ENCODE results near the gene TNNC1.

Gene TNNC1

DNA sequence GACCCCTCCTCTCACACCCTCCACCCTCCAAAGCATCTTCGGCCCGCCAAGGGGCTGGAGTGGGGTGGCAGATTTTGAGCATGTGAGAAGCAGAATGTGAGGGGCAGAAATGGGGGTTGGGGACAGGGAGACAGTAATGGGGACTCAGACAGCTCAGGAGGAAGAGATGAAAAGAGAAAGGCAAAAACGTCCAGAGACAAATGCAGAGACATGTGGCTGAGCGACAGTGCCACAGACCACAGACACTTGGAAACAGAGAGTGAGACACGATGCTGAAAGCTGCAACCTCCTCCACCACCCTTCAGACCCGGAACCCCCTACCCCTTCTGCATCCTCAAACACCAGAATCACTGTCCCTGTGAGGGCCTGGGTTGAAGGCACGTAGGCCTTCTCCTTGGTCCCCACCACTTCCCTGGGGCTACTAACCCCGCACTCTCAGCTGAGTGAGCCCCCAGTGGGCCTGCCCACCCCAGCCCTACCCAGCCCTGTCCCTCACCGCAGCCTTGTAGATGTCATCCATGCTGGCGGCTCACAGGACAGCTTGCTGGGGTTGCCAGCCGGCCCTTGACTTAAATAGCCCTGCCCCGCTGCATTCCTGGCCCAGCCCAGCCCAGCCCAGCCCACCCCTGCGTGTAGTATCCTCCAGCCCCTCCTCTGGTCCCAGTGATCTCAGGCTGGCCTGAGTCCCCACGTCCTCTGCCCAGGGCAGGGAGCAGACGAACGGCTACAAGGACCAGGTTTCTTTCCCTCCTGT, at the start of gene TNNC1:
TNNC1 (minus strand) TSS at position 546 of the 754 bp plus-strand sequence; CDS start at position 520, 26 bp downstream.
- DNase-seq = no peak

DNA sequence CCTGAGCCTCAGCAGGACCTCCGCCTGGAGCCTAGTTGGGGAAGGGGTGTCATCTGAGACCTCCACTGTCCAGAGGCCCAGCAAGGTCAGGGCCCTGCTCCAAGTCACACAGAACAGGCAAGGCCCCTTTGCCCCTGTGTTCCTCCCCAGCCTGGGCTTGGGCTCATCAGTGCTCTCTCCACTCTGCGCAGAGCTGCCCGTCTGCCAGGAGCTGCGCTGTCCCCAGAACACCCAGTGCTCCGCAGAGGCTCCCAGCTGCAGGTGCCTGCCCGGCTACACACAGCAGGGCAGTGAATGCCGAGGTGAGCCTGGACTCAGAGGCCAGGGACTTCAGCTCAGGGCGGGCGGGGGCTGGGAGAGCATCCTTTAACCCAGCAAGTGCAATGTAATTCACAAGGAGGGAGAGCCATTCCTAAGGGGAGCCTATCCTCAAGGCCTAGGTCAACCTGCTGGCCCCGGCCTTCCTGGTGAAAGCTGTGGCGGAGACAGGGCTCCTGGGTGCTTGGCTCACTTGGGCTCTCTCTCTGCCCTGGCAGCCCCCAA, 49.0 kb upstream of the TNNC1 start:
- DNase-seq = no peak

DNA sequence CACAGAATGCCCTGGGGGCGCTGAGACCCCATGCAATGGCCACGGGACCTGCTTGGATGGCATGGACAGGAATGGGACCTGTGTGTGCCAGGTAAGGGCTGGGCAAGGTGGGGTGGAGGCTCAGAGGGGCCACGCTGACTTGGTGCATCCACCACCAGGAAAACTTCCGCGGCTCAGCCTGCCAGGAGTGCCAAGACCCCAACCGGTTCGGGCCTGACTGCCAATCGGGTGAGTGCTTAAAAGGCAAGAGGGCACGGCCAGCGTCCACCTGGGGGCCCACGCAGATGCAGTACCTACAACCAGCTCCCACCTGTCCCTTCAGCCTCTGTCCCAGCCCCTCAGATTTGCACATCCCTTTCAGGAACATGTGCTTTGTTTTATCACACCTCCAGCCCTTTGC, 48.2 kb upstream of the TNNC1 start:
- no peak for DNase-seq

DNA sequence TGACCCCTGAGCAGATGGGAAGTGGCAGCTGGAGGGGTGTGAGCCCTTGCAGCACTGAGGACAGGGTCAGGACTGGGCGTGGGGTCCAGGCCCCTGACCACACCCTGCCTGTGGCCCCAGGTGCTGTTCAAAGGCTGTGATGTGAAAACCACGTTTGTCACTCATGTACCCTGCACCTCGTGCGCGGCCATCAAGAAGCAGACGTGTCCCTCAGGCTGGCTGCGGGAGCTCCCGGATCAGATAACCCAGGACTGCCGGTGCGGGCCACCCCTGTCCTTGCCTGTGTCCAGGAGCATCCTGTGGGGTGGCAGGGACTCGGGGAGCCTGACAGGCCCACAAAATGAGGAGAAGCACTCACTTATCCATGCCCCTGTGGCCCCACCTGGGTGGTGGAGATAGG, 47.2 kb upstream of the TNNC1 start:
- no peak for DNase-seq

DNA sequence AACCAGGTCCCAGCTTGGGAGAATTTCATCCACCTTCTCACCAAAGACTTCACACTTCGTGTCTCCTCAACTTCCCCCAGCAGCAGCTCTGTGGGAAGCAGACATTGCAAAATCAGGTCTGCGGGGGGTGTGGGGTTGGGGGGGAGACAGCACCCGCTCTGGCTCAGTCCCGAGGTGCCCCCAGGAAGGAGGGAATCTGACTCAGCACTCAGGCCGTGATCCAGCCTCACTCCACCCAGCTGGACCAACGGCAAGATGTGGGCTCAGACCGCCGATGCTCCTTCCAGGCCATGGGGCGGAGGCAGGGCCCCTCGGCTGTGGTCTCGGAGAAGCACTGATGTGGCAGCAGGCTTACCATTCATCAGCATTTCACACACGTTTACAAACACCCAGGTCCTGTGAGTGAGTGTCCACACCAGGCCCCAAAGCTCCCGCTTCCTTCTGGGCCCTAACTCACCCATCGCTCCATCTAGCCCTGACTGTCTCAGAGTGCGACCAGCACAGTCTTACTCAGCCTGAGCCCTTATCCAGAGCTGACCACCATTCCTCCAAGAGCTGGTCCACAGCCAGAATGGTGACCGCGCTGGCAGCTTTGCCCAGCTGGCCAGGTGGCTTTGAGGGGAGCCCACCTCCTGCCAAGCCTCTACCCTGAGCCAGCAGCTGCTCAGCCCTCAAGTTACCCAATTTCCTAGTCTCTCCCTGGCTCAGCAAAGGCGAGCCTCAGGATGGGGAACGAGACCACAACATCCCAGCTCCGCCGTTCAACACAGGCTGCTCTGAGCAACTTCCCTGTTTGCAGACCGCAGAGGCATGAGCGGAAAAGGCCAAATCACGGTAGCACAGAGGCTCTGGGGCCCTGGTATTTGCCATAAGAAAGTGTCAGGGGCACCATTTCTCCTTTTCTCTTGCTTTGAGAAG, 44.6 kb upstream of the TNNC1 start:
- no peak for DNase-seq

DNA sequence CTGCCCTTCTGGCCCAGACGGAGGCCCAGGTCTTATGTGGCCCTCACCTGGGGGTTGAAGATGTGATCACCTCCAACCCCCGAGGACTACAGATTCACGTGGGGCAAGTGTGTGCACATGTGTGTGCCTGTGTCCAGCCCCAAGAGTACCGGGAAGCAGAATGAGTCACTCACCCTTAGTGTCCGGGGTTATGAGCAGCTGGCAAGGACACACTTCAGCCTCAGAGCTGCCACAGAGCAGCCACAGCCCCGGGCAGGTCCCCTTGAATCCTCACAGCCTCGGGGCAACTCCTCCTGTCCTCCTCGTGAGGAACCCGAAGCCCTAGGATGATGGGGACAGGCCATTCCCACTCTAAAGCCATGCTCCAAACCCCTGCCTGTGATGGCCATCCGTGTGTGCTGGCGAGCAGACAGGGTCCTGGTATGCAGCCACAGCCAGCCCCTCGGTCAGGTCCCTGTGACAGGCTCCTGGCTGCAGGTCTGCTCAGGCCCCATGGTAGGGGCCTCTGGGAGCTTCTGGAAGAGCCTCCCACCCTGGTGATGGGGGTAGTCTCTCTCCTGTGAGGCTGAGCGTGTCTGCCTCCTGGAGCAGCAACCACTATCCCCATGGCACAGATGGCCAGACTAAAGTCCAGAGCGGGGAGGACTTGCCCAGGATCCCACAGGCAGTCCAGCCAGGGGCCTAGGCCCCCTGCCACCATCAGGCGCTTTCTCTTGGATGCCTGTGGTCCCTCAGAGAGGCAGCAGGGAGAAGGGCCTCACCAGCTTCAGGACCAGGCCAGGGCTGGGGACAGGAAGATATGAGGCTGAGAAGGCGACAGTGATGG, 42.1 kb upstream of the TNNC1 start:
- DNase-seq = no peak

DNA sequence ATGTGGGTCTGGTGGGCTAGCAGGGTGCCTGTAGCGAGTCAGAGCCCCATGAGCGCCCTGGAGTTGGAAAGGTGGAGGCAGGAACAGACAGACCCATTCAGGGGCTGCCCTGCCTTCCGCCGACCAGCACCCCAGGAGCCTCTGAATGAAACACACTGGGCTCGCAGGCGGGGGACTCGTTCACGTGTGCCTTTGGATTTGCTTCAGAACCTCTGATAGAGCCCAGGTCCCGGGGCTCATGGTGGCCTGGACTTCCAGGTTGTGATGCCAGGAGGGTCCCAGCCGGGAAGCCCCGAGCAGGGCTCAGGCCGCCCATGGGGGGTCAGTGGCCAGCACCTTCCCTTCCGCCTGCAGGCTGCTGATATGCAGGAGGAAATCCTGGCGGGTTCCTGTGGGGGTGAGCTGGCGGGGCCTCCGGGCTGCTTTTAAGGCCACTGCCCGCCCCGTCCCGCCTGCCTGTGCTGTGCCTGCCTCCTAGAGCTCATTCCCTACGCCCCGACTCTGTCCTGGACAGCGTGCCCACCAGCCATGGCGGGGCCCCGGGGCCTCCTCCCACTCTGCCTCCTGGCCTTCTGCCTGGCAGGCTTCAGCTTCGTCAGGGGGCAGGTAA, 41.1 kb upstream of the TNNC1 start, which contains the start of gene STAB1:
STAB1 (plus strand) TSS at position 453 of the 610 bp plus-strand sequence; CDS start at position 529, 76 bp downstream.
- DNase-seq = no peak

DNA sequence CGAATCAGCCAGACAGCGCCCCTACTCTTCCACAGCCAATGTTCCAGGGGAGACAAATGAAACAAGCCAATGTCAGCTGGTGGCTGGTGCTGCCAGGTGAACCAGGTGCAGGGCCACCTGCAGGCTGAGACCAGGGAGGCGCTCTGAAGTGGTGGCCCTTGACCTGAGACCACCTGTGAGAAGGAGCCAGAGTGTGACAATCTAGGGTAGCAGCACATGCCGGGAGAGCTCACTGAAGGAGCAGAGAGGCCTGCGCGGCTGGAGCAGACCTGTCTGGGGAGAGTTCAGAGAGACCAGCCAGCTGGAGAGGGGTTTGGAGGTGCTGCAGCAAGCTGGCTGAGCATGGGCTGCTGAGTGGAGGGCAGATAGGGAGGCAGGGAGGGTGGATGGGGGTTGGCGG, 40.6 kb upstream of the TNNC1 start:
- DNase-seq = no peak

DNA sequence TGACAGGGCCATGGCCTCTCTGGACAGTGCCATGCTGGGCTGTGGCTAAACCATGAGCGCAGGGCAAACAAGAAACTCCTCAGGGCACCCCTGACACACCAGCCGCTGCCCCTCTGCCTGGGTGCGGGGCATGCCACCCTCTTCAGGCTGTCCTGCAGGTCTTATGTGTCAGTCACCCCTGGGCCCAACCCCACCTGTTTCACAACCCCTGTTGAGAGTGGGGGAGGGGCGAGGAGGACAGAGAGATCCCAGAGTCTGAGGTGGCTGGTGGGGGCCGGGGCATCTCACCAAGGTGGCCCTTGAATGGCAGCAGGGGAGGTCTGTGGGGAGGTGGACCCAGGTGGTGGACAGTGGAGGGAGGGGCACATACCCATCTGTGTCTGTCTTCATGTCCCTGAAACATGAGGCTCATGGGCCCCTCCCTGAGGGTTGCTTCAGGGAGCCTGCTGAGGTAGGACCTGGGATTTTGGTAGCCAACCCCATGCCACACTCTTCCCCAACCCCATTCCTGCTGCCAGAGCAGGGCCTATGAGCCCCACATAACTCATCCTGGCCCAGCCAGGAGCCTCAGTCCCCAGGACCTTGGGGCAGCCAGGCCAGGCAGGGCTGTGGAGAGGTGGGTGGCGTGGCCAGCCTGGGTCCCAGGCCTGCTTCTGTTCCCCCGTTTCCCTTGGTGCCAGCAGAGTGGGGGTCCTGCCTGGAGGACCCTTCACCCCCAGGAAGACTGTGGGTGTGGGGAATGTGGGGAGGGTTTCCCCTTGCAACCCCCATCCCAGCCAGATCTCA, 39.6 kb upstream of the TNNC1 start:
- DNase-seq = no peak

DNA sequence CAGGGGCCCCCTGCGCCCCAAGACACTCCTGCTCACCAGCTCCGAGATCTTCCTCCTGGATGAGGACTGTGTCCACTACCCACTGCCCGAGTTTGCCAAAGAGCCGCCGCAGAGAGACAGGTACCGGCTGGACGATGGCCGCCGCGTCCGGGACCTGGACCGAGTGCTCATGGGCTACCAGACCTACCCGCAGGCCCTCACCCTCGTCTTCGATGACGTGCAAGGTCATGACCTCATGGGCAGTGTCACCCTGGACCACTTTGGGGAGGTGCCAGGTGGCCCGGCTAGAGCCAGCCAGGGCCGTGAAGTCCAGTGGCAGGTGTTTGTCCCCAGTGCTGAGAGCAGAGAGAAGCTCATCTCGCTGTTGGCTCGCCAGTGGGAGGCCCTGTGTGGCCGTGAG, 38.2 kb upstream of the TNNC1 start:
- DNase-seq = no peak

DNA sequence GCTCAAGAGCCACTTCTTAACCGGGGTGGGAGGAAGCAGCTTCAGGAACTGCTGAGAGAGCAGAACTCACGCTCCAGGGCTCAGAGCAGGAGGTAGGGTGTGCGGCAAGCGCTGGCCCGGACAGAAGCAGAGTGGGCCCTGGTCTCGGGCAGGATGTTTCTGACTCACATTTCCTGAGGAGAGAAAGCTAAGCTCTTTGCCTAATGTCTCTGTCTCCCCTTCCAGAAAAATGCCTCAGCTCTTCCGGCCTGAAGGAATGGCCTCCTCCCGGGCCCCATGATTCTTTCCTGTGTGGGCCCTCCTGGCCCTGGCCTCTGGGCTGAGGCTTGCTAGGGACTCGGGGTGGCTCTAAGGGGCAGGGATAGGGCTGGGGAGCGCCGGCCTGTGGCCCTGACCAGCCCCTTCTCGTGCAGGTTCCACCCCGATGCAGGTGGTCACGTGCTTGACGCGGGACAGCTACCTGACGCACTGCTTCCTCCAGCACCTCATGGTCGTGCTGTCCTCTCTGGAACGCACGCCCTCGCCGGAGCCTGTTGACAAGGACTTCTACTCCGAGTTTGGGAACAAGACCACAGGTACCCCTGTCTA, 37.2 kb upstream of the TNNC1 start:
- no peak for DNase-seq

DNA sequence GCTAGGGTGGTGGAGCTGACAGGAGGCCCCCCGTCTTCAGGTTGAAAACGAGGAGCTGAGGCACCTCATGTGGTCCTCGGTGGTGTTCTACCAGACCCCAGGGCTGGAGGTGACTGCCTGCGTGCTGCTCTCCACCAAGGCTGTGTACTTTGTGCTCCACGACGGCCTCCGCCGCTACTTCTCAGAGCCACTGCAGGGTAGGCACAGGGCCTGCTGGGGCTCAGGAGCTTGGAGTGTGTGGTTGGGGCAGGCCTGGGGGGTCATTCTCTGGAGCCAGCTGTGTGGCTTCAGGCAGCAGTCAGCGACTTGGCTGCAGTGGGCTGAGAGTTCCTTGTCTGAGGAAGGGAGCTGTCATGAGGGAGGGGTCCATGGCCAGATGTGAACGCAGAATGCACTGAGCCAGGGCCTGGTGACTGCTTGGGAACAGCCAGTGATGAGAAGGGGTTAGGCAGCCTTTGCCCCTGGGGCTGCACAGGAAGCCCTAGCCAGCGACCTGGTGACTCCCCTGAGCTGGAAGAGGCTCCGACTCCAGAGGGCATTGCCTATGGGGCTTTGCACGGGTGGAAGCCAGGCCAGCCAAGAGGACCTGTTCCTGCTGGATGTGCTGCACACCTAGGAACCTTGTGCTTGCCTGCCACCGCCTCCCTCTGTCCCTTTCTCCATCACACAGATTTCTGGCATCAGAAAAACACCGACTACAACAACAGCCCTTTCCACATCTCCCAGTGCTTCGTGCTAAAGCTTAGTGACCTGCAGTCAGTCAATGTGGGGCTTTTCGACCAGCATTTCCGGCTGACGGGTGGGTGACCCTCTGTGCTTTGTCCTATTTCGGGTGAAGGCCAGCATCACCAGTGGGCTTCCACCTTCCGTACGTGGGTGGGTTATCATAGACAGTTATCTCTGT, 36.4 kb upstream of the TNNC1 start:
- DNase-seq = no peak

DNA sequence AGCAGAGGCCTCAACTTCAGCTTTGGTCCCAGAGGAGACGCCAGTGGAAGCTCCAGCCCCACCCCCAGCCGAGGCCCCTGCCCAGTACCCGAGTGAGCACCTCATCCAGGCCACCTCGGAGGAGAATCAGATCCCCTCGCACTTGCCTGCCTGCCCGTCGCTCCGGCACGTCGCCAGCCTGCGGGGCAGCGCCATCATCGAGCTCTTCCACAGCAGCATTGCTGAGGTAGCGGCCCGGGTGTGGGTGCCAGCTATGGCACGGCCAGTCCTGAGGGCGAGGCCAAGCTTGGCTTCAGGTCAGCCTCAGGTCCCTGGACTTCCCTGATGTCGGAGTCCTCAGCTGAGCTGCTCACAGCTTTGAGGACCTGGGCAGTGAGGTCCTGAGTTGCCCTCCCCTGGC, 35.6 kb upstream of the TNNC1 start:
- DNase-seq = no peak

DNA sequence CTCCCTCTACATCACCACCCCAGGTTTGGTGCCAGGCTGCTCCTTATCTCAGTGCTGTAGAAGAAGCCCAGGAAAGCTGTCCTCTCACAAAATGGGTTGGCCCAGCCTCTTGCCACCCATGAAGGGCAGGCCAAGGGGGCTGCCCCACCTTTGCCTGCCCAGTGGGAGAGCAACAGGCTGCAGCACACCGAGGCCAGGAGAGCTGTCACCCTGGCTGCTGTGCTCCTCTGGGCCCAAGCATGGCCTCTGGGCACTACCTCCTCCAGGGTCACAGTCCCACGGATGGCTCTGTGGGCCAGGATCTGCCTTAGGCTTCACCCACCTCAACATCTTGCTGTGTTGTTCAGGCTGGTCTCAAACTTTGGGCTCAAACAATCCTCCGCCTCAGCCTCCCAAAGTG, 34.9 kb upstream of the TNNC1 start:
- DNase-seq = no peak

DNA sequence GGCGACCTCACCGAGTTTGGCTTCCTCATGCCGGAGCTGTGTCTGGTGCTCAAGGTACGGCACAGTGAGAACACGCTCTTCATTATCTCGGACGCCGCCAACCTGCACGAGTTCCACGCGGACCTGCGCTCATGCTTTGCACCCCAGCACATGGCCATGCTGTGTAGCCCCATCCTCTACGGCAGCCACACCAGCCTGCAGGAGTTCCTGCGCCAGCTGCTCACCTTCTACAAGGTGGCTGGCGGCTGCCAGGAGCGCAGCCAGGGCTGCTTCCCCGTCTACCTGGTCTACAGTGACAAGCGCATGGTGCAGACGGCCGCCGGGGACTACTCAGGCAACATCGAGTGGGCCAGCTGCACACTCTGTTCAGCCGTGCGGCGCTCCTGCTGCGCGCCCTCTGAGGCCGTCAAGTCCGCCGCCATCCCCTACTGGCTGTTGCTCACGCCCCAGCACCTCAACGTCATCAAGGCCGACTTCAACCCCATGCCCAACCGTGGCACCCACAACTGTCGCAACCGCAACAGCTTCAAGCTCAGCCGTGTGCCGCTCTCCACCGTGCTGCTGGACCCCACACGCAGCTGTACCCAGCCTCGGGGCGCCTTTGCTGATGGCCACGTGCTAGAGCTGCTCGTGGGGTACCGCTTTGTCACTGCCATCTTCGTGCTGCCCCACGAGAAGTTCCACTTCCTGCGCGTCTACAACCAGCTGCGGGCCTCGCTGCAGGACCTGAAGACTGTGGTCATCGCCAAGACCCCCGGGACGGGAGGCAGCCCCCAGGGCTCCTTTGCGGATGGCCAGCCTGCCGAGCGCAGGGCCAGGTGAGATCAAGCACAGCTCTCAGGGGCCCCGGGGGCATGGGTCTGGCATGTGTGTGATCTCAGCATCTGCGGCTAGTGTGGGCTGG, 34.2 kb upstream of the TNNC1 start:
- no peak for DNase-seq

DNA sequence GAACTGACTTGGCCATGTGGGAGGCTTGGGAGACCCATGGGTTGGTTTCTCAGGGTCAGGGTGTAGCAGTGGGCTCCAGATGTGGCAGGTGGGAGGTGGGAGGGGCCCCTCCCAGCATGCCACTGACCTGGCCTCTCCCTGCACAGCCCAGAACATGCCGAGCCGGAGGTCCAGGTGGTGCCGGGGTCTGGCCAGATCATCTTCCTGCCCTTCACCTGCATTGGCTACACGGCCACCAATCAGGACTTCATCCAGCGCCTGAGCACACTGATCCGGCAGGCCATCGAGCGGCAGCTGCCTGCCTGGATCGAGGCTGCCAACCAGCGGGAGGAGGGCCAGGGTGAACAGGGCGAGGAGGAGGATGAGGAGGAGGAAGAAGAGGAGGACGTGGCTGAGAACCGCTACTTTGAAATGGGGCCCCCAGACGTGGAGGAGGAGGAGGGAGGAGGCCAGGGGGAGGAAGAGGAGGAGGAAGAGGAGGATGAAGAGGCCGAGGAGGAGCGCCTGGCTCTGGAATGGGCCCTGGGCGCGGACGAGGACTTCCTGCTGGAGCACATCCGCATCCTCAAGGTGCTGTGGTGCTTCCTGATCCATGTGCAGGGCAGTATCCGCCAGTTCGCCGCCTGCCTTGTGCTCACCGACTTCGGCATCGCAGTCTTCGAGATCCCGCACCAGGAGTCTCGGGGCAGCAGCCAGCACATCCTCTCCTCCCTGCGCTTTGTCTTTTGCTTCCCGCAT, 33.4 kb upstream of the TNNC1 start:
- no peak for DNase-seq

DNA sequence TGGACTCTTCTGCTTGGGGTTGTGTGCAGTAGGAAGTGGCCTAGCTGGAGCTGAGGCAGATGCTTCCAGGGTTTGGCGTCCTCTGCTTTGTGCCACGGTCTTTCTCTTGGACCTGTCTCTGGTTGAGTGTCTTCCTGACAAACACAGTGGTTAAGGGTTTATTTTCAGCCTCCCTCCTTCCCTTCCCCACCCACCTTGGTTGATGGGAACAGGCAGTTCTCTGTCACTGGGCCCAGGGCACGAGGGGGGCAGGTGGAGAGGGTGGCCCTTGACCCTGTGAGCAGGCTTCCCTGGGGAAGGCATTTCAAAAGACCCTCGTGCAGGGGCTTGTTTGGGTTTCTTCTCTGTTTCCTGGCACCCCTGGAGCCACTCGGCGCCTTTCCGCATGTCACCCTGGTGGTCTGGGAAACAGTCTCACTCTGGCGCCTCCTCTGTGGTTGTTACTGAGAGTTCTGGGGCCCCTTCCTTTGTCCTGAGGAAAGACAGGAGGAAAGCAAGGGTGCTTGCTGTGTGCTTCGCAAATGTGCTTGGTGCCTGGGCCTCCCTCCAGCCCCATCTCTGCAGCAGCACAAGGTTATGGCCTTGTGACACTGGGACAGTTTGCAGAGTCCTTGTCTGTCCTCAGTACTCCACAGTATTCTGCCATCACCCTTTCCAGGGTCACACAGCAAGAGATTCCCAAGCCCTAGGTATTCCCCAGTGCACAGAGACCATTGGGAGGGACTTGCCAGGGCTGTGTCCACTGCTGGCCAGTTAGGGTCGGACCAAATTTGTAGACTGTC, 31.0 kb upstream of the TNNC1 start:
- DNase-seq = no peak
